IgD-negative memory B cell (primary cell): Measurements from ENCODE around the gene RING1. TPM values are rescaled to one million over a fixed set of nuclear protein-coding genes. Genes with fewer than 3 reads are reported as not detected.
A peak's percentile ranks its signal among the peaks of the same experiment; 100 is the strongest.

Experiments
- H3K27ac Mint-ChIP-seq, 3 donors: one replicate each; pipeline ENCODE4 v1.8.0; 2020 to 2022; ENCODE audit warnings: mild to moderate bottlenecking in 3 of 3, mixed read lengths in 3 of 3, moderate library complexity in 1 of 3
- H3K27me3 Mint-ChIP-seq: one replicate; pipeline ENCODE4 v1.8.0; 2021; ENCODE audit warnings: mixed read lengths
- H3K36me3 Mint-ChIP-seq: one replicate; pipeline ENCODE4 v1.8.0; 2020; ENCODE audit warnings: mild to moderate bottlenecking, mixed read lengths
- H3K4me1 Mint-ChIP-seq, 3 donors: one replicate each; pipeline ENCODE4 v1.8.0; 2020 to 2022; ENCODE audit warnings: mixed read lengths in 3 of 3, mild to moderate bottlenecking in 1 of 3
- H3K4me3 Mint-ChIP-seq, 4 donors: one replicate each; pipeline ENCODE4 v1.8.0; 2020 to 2022; ENCODE audit warnings: mild to moderate bottlenecking in 4 of 4, mixed read lengths in 4 of 4, moderate library complexity in 3 of 4
- H3K9me3 Mint-ChIP-seq, 3 donors: one replicate each; pipeline ENCODE4 v1.8.0; 2020 to 2021; ENCODE audit warnings: mixed read lengths in 3 of 3, mild to moderate bottlenecking in 1 of 3
- polyA plus RNA-seq: library from polyadenylated mRNA; unstranded; fragments of 300-500 nt; fragmentation: Illumina TruSeq; gene quantifications from one replicate; pipeline ENCODE4 v1.2.3, GENCODE V29; 2021

RING1 gene
- polyA plus RNA-seq, 1 donor from 2014 or later = 9.9 TPM

- Mint-ChIP-seq H3K4me3 (no peak overlapping the region), H3K36me3 (no peaks in the 10 kb centered on the region), H3K27me3 (peaks cover 21% of the 10 kb centered on the region), H3K9me3 (no peaks in the 10 kb centered on the region), H3K27ac (no peak overlapping the region), H3K4me1 (peaks cover 0 to 7% (median 7%) of the 10 kb centered on the region in 3 donors)
Measured at GRCh38 chr6:33169291-33170175, 38.8 kb upstream of the RING1 start.

- H3K27me3 Mint-ChIP-seq = peaks cover 23% of the 10 kb centered on the region
- no peaks in the 10 kb centered on the region for H3K9me3 Mint-ChIP-seq
- no peaks in the 10 kb centered on the region for H3K36me3 Mint-ChIP-seq
- H3K4me3 Mint-ChIP-seq = peak overlapping the region in 2 of 4 donors; percentile 41 to 42
- H3K27ac Mint-ChIP-seq = no peak overlapping the region
- H3K4me1 Mint-ChIP-seq = peaks cover 0 to 7% (median 7%) of the 10 kb centered on the region in 3 donors
Measured at GRCh38 chr6:33170176-33171015, 37.9 kb upstream of the RING1 start.

GRCh38 chr6:33171016-33171879 lies 37.1 kb upstream of the RING1 start:
- Mint-ChIP-seq H3K27me3 (peaks cover 18% of the 10 kb centered on the region), H3K27ac (no peak overlapping the region), H3K9me3 (no peaks in the 10 kb centered on the region)

GRCh38 chr6:33171880-33172687 lies 36.2 kb upstream of the RING1 start:
- H3K27me3 Mint-ChIP-seq = peaks cover 18% of the 10 kb centered on the region
- no peaks in the 10 kb centered on the region for H3K36me3 Mint-ChIP-seq
- peaks cover 0 to 7% (median 7%) of the 10 kb centered on the region in 3 donors for H3K4me1 Mint-ChIP-seq
- H3K4me3 Mint-ChIP-seq = peak overlapping the region in 1 of 4 donors; percentile 55
- peak overlapping the region in 1 of 3 donors; percentile 24 for H3K27ac Mint-ChIP-seq
- H3K9me3 Mint-ChIP-seq = no peaks in the 10 kb centered on the region

More at GRCh38 chr6:33171016-33171879, 37.1 kb upstream of the RING1 start:
- Mint-ChIP-seq H3K36me3 (no peaks in the 10 kb centered on the region), H3K4me3 (no peak overlapping the region), H3K4me1 (peaks cover 0 to 7% (median 7%) of the 10 kb centered on the region in 3 donors)

GRCh38 chr6:33172688-33173534 lies 35.4 kb upstream of the RING1 start:
- H3K4me3 Mint-ChIP-seq = peak overlapping the region in 1 of 4 donors; percentile 55
- peaks cover 2% of the 10 kb centered on the region for H3K36me3 Mint-ChIP-seq
- H3K9me3 Mint-ChIP-seq = no peaks in the 10 kb centered on the region
- H3K27me3 Mint-ChIP-seq = peaks cover 18% of the 10 kb centered on the region
- peaks cover 0 to 9% (median 7%) of the 10 kb centered on the region in 3 donors for H3K4me1 Mint-ChIP-seq
- H3K27ac Mint-ChIP-seq = peak overlapping the region in 1 of 3 donors; percentile 24

- Mint-ChIP-seq H3K27me3 (peaks cover 16% of the 10 kb centered on the region), H3K4me3 (no peak overlapping the region), H3K4me1 (peaks cover 0 to 9% (median 7%) of the 10 kb centered on the region in 3 donors), H3K9me3 (no peaks in the 10 kb centered on the region), H3K36me3 (peaks cover 2% of the 10 kb centered on the region), H3K27ac (no peak overlapping the region)
Measured at GRCh38 chr6:33173535-33174180, 34.6 kb upstream of the RING1 start.

DNA sequence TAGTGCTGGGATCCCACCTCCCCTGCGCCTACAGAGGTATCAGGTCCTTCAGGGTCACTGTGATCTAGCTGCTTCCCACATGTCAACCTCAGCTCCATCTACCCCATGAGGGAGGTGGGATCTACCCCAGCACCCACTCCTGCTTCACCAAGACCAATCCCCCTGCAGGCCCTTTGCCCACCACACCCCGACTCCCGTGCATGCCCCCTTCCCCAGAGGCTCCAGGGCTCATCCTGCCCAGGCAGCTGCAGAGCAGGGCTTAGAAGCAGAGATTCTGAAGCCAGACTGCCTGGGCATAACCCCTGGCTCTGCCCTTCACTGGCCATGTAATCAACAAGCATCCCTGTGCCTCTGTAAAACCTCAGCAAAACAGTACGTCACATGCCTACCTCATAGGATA lies 33.5 kb upstream of the RING1 start:
- Mint-ChIP-seq H3K36me3 (peaks cover 2% of the 10 kb centered on the region), H3K27me3 (peaks cover 16% of the 10 kb centered on the region), H3K27ac (no peak overlapping the region), H3K9me3 (no peaks in the 10 kb centered on the region), H3K4me1 (peaks cover 0 to 8% (median 6%) of the 10 kb centered on the region in 3 donors), H3K4me3 (no peak overlapping the region)

DNA sequence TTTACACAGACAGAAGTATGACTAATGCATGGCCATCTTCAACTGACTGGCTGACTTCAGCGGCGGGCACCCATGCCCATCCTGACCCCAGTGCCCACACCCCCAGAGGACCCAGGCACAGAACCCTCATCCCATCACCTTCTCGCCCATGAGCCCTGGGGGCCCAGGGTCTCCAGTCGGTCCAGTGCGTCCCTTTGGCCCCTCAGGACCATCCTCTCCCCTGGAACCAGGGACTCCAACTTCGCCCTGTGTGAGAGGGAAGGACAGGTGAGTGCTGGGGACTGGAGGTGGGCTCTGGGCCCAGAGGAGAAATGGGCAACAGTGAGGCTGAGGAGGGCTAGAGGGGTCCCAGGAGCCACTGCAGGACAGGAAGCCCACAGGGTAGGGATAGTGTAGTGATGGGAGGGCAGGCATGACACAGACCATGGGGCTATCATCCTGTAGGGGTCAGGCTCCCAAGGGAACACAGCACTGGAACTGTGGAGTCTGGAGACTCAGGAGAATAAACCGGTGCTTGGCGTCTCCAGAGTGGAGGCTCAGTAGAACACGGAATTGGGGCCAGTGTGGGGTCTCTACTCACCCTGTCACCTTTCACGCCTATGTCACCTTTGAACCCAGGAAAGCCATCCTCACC lies 32.7 kb upstream of the RING1 start:
- H3K4me3 Mint-ChIP-seq = peak overlapping the region in 1 of 4 donors; percentile 51
- peaks cover 16% of the 10 kb centered on the region for H3K27me3 Mint-ChIP-seq
- H3K4me1 Mint-ChIP-seq = peaks cover 0 to 4% (median 3%) of the 10 kb centered on the region in 3 donors
- H3K9me3 Mint-ChIP-seq = no peaks in the 10 kb centered on the region
- peaks cover 2% of the 10 kb centered on the region for H3K36me3 Mint-ChIP-seq
- H3K27ac Mint-ChIP-seq = no peak overlapping the region

DNA sequence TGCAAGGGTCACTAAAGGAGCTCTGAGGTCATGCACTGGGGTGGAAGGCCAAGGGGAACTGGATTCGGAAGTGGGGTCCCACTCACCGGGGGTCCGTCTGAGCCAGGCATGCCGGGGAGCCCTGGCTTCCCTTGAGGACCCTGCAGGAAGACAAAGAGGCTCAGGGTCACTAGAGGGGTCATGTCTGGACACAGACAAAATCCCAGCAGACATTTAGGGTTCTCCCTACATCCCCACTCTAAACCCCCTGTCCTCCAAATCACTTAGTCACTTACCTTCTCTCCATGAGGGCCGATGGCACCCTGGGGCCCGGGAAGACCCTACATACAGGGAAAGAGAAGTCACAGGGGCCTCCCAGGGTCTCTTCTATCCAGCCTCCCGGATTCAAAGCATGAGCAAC lies 31.4 kb upstream of the RING1 start:
- Mint-ChIP-seq H3K27ac (no peak overlapping the region), H3K4me3 (no peak overlapping the region), H3K27me3 (peaks cover 16% of the 10 kb centered on the region), H3K36me3 (peaks cover 2% of the 10 kb centered on the region), H3K4me1 (peaks cover 0 to 4% (median 4%) of the 10 kb centered on the region in 3 donors), H3K9me3 (no peaks in the 10 kb centered on the region)

DNA sequence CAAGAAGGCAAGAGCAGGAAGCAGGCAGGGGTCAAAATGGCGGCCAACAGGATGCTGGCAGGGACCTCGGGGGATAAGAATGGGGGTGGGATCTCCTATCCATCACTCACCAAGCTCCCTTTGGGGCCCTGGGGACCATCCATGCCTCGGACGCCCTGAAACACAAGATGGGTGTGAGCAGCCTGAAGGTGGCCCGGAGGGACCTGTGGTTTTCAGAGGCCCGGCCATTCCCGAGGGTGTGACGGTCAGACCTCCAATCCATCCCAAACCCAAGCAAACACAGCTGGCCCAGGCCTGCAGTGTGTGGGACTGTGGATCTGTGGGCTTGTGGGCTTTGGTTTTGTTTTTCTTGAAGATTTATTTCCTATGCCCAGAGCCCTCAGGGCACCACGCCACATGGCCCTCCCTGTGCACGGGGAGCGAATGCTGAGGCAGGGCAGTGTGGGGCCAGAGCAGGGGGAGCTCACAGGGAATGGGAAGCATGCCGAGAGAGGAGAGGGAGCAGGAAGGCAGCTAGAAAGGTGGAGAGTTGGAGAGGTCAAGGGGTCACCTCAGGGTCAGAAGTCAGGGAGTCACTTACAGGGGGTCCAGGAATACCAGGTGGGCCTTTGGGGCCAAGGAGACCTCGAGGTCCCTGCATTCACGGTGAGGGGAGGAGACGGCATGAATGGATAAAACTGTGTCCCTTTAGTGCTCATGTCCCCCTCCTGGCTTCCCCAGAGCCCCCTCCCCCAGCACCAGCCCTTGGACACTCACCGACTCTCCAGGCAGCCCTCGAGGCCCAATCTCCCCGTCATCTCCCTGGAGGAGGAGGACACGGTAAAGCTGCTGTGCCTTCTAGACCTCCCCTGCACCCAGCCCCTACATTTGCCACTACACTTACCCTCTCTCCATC lies 30.5 kb upstream of the RING1 start:
- peaks cover 0 to 2% (median 2%) of the 10 kb centered on the region in 3 donors for H3K9me3 Mint-ChIP-seq
- H3K4me3 Mint-ChIP-seq = no peak overlapping the region
- H3K4me1 Mint-ChIP-seq = peaks cover under 1 to 5% (median 2%) of the 10 kb centered on the region in 3 donors
- peaks cover 2% of the 10 kb centered on the region for H3K36me3 Mint-ChIP-seq
- peaks cover 12% of the 10 kb centered on the region for H3K27me3 Mint-ChIP-seq
- H3K27ac Mint-ChIP-seq = no peak overlapping the region

DNA sequence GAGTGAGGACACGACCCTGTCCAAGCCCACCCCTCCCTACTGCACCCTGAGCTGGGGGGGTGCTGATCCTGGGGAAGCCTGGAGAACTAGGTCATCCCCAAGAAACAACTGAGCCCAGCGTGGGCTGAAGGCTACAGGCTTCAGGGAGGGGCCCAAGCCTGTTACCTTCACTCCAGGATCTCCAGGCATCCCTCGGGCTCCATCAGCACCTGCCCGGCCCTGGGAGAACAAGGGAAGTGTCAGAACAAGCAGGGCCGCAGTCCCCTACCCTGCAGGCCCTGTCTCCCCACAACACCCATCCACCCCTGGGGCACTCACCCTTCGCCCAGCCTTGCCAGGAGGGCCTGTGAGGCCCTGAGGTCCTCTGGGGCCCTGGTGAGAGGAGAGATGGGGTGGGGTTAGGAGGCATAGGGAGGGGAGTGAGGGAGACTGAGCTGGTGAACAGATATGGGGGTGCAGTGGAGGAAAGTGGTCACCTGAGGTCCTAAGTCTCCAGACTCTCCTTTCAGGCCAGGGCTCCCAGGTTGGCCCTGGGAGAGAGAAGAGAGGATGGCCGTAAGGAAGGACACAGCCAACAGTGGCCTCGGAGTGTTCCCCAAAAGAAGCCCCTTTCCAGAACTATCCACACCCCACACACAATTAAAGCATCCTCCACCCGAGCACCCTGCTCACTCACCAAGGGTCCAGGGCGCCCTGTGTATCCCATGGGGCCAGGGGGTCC lies 29.4 kb upstream of the RING1 start:
- Mint-ChIP-seq H3K4me1 (peaks cover 11 to 15% (median 12%) of the 10 kb centered on the region in 3 donors), H3K4me3 (no peak overlapping the region), H3K36me3 (peaks cover 2% of the 10 kb centered on the region), H3K27me3 (peaks cover 7% of the 10 kb centered on the region), H3K9me3 (peaks cover 7 to 13% (median 9%) of the 10 kb centered on the region in 3 donors), H3K27ac (no peak overlapping the region)
